IMR-90 (cell line): ENCODE results near the gene SRGN. TPM values are rescaled to one million over a fixed set of nuclear protein-coding genes. Genes with fewer than 3 reads are reported as not detected.

ENCODE experiments used
- ATAC-seq: fragments of 200-7000 bp; cut with Tn5 transposase; 2 replicates; pipeline ENCODE4 v1.9.1; 2020; ENCODE audit warnings: low read depth, mild to moderate bottlenecking, moderate library complexity
- BruUV-seq: library from RNA; stranded (reverse); fragments of 400-500 nt; replicated peaks from 2 replicates; lab custom pipeline; 2021; lab: Mats Ljungman, UMichigan
- CTCF ChIA-PET: fragments of 300-600 bp; formaldehyde crosslinking; extraction: SDS; loops from one replicate; lab custom pipeline; 2021; ENCODE audit warnings: antibody characterized with exemption; lab: Yijun Ruan, JAX
- POLR2A ChIA-PET: fragments of 300-600 bp; sonication (Branson Sonifier 250); formaldehyde crosslinking; loops from one replicate; lab custom pipeline; 2022; ENCODE audit warnings: antibody characterized with exemption; ENCODE audit not compliant: unreplicated experiment; lab: Charles Lee
- DNase-seq: peaks from one replicate; pipeline ENCODE4 v3.0.0; 2013
- H2AFZ ChIP-seq: replicated peaks from 2 replicates; pipeline ENCODE3; 2013; ENCODE audit warnings: low read length, mild to moderate bottlenecking; ENCODE audit not compliant: poor library complexity
- H2AK5ac ChIP-seq: 2 replicates; pipeline ENCODE4 v1.6.1; 2013; ENCODE audit warnings: low read depth, low read length, inconsistent platforms
- H2AK9ac ChIP-seq: replicated peaks from 2 replicates; pipeline ENCODE3; 2013; ENCODE audit warnings: mild to moderate bottlenecking, low read depth, low read length, moderate library complexity; ENCODE audit not compliant: poor library complexity
- H2BK120ac ChIP-seq: 2 replicates; pipeline ENCODE4 v1.6.1; 2013; ENCODE audit warnings: low read depth, low read length, inconsistent platforms
- H2BK15ac ChIP-seq: 3 replicates; pipeline ENCODE4 v1.6.1; 2013; ENCODE audit warnings: low read depth, low read length, inconsistent platforms
- H2BK20ac ChIP-seq: 2 replicates; pipeline ENCODE4 v1.6.1; 2013; ENCODE audit warnings: low read depth, mild to moderate bottlenecking, inconsistent platforms, low read length, moderate library complexity
- H2BK5ac ChIP-seq: 2 replicates; pipeline ENCODE4 v1.6.1; 2013; ENCODE audit warnings: mild to moderate bottlenecking, low read depth, low read length, inconsistent platforms; ENCODE audit not compliant: poor library complexity, severe bottlenecking
- H3K14ac ChIP-seq: replicated peaks from 2 replicates; pipeline ENCODE4 v1.6.1; 2013; ENCODE audit warnings: low read depth, low read length, inconsistent platforms
- H3K18ac ChIP-seq: 2 replicates; pipeline ENCODE4 v1.6.1; 2013; ENCODE audit warnings: low read depth, low read length, control low read depth
- H3K23ac ChIP-seq: 2 replicates; pipeline ENCODE4 v1.6.1; 2013; ENCODE audit warnings: low read depth, low read length, inconsistent platforms
- H3K27ac ChIP-seq: 2 replicates; pipeline ENCODE4 v1.5.1; 2013; ENCODE audit warnings: mild to moderate bottlenecking, control low read depth, low read length; ENCODE audit not compliant: insufficient read depth
- H3K27me3 ChIP-seq: 2 replicates; pipeline ENCODE4 v1.6.1; 2013; ENCODE audit warnings: low read length; ENCODE audit not compliant: control insufficient read depth, insufficient read depth
- H3K36me3 ChIP-seq: 2 replicates; pipeline ENCODE4 v1.6.1; 2013; ENCODE audit warnings: low read length, mixed read lengths; ENCODE audit not compliant: control insufficient read depth, insufficient read depth
- H3K4ac ChIP-seq: 2 replicates; pipeline ENCODE4 v1.6.1; 2013; ENCODE audit warnings: low read depth, low read length, inconsistent platforms
- H3K4me1 ChIP-seq: 2 replicates; pipeline ENCODE4 v1.6.1; 2013; ENCODE audit warnings: low read length, mixed read lengths; ENCODE audit not compliant: control insufficient read depth, insufficient read depth
- H3K4me2 ChIP-seq: 2 replicates; pipeline ENCODE4 v1.6.1; 2013; ENCODE audit warnings: low read depth, mild to moderate bottlenecking, control low read depth, low read length, moderate library complexity
- H3K4me3 ChIP-seq: 2 replicates; pipeline ENCODE4 v1.5.1; 2013; ENCODE audit warnings: low read depth, mild to moderate bottlenecking, control low read depth, low read length, moderate library complexity; ENCODE audit not compliant: insufficient read depth
- H3K56ac ChIP-seq: 2 replicates; pipeline ENCODE4 v1.6.1; 2013; ENCODE audit warnings: low read length, inconsistent platforms; ENCODE audit not compliant: insufficient read depth; ENCODE audit errors: extremely low read depth
- H3K79me1 ChIP-seq, 2 experiments: 2 replicates each; pipeline ENCODE4 v1.6.1; 2013; ENCODE audit warnings: low read length in 2 of 2, inconsistent platforms in 1 of 2, low read depth in 1 of 2
- H3K9ac ChIP-seq: 2 replicates; pipeline ENCODE4 v1.6.1; 2013; ENCODE audit warnings: low read depth, low read length, control low read depth
- H3K9me1 ChIP-seq: 2 replicates; pipeline ENCODE4 v1.6.1; 2013; ENCODE audit warnings: low read length, inconsistent platforms; ENCODE audit not compliant: insufficient read depth
- H3K9me3 ChIP-seq: 2 replicates; pipeline ENCODE4 v1.6.1; 2013; ENCODE audit warnings: low read length; ENCODE audit not compliant: control insufficient read depth, insufficient read depth
- H4K20me1 ChIP-seq: 2 replicates; pipeline ENCODE4 v1.6.1; 2013; ENCODE audit warnings: low read length, inconsistent platforms; ENCODE audit not compliant: insufficient read depth
- H4K5ac ChIP-seq: 2 replicates; pipeline ENCODE4 v1.6.1; 2013; ENCODE audit warnings: mild to moderate bottlenecking, low read depth, low read length, control low read depth
- H4K8ac ChIP-seq, 2 experiments: 2 replicates each; pipeline ENCODE4 v1.6.1; 2013; ENCODE audit warnings: low read depth in 2 of 2, low read length in 2 of 2, control low read depth in 1 of 2, inconsistent platforms in 1 of 2
- H4K91ac ChIP-seq: 2 replicates; pipeline ENCODE4 v1.6.1; 2013; ENCODE audit warnings: low read depth, low read length, inconsistent platforms; ENCODE audit not compliant: insufficient read depth
- CEBPB ChIP-seq: IDR thresholded peaks from 2 replicates; pipeline ENCODE4 v1.6.1; 2012; ENCODE audit warnings: low read depth, low read length, improper control_type of control experiment
- CHD1 ChIP-seq: IDR thresholded peaks from 2 replicates; pipeline ENCODE4 v1.6.1; 2012; ENCODE audit warnings: low read depth, low read length, improper control_type of control experiment
- MAFK ChIP-seq: IDR thresholded peaks from 2 replicates; pipeline ENCODE4 v1.6.1; 2012; ENCODE audit warnings: low read depth, low read length, improper control_type of control experiment
- MAZ ChIP-seq: IDR thresholded peaks from 2 replicates; pipeline ENCODE4 v1.6.1; 2012; ENCODE audit warnings: low read depth, mild to moderate bottlenecking, low read length, improper control_type of control experiment, moderate library complexity, borderline replicate concordance
- WGBS, 2 experiments: methylation state at CpG; one replicate each; pipeline versions ENCODE4 v1.1.5 to v1.1.7; 2013; ENCODE audit warnings: missing lambda C conversion rate in 2 of 2; ENCODE audit not compliant: insufficient read length in 1 of 2; ENCODE audit errors: extremely low coverage in 2 of 2; 5-methylcytosine and 5-hydroxymethylcytosine counted together
- dilution Hi-C: fragments of 300-500 bp; cut with HindIII; formaldehyde crosslinking; loops from one replicate; pipeline ENCODE4 v1.14.3; 2018; ENCODE audit warnings: low sequenced_read_pairs; ENCODE audit not compliant: unreplicated experiment
- in situ Hi-C: fragments of 300-500 bp; cut with MboI; formaldehyde crosslinking; loops from 3 replicates; pipeline ENCODE4 v1.14.3; 2019; ENCODE audit warnings: low sequenced_read_pairs, inconsistent platforms, mixed read lengths
- intact Hi-C: fragments of 100-400 bp; cut with micrococcal nuclease; formaldehyde crosslinking; loops from 2 replicates; pipeline ENCODE4 v1.10.0; 2022
- polyA plus RNA-seq, 3 experiments: library from polyadenylated mRNA; depleted of rRNA; stranded (reverse); fragments of >200 nt; gene quantifications; 2 replicates each; pipeline ENCODE4 v1.2.3, GENCODE V29; 2012; ENCODE audit warnings: low replicate concordance in 1 of 3
- total RNA-seq: library from RNA; depleted of rRNA; stranded (reverse); fragments of >200 nt; gene quantifications from 2 replicates; pipeline ENCODE4 v1.2.3, GENCODE V29; 2012

SRGN gene
- total and polyA plus RNA-seq, 2 of the 4 experiments (the other 2 are of a cell fraction): 33.3 to 41.4 TPM

DNA sequence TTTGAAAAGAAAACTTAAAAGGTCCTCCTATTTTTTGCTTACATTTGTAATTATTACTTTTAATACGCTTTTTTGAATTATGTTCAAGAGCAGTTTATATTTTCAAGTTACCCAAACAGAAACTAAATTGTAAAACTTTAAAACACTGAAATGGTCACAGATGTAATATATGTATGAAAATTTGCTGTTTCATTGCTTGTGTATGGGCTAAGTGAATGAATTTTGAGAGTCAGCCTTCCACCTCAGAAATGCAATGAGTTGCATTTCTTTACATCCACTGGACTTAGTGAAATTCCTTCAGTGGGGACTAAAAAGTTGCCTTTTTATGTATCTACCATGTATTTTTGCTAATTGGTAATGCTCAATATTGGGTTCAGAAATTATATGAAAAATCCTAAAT is 37.7 kb downstream of the SRGN start:
- H3K27ac ChIP-seq: no peak overlapping the region
- no TSS peak for BruUV-seq
- CTCF ChIA-PET: interaction anchor here (0.7 to 1.1 kb wide), 2 partner anchors 17 to 1018 kb away, joined by 3 read pairs; no protein-coding TSS in a partner anchor
- no CpG with 5 or more reads among the region's 1 CpG for WGBS, 2 experiments
- POLR2A ChIA-PET: no interaction called here
- H3K27me3 ChIP-seq: no peaks in the 10 kb centered on the region
- no peak overlapping the region for H3K9ac ChIP-seq
- ATAC-seq (no peak), DNase-seq (no peak)
- dilution Hi-C loops: no loop called here
- peaks cover 2% of the 10 kb centered on the region; the same call in 1 of the 2 replicates for H3K4me1 ChIP-seq
- H3K4me2 ChIP-seq: peak overlapping the region; percentile 64
- no peak overlapping the region for H4K8ac ChIP-seq
- peaks cover 31% of the 10 kb centered on the region for H4K20me1 ChIP-seq
- no peak overlapping the region for H3K23ac ChIP-seq
- H4K5ac ChIP-seq: no peak overlapping the region
- no peak overlapping the region for H2AFZ ChIP-seq
- no peak overlapping the region for H3K14ac ChIP-seq
- H2BK5ac ChIP-seq: no peak overlapping the region
- no peak overlapping the region for H4K91ac ChIP-seq
- in situ Hi-C loops: no loop called here
- H3K4me3 ChIP-seq: no peak overlapping the region
- H2BK120ac ChIP-seq: no peak overlapping the region
- intact Hi-C loops: no loop called here
- H3K9me1 ChIP-seq: no peaks in the 10 kb centered on the region; the same call in 1 of the 2 replicates
- H2AK5ac ChIP-seq: no peak overlapping the region
- H3K18ac ChIP-seq: no peak overlapping the region
- no peaks in the 10 kb centered on the region for H3K36me3 ChIP-seq
- H3K9me3 ChIP-seq: no peaks in the 10 kb centered on the region
- no peak overlapping the region for H3K4ac ChIP-seq
- H3K79me1 ChIP-seq: peaks cover 4 to 33% of the 10 kb centered on the region in 2 experiments; a peak in 3 of 4 replicates
- H2BK15ac ChIP-seq: no peak overlapping the region
- H2AK9ac ChIP-seq: no peak overlapping the region
- H2BK20ac ChIP-seq: no peak overlapping the region
- H3K56ac ChIP-seq: no peak overlapping the region
- no peak for TF ChIP-seq MAFK
- no peak for TF ChIP-seq MAZ
- TF ChIP-seq CEBPB: no peak
- no peak for TF ChIP-seq CHD1
